Fibroblast of lung (primary cell): Measurements from ENCODE around the gene SEMA5A.

Experiments
- CTCF ChIP-seq, 2 donors: IDR thresholded peaks in 1 of 2; conservative IDR thresholded peaks in 1 of 2; 1 replicate in 1 of 2; 2 replicates in 1 of 2; pipeline ENCODE4 v1.5.1; 2011 to 2012; ENCODE audit warnings: low read length in 2 of 2, control low read depth in 1 of 2, inconsistent platforms in 1 of 2, low read depth in 1 of 2, mild to moderate bottlenecking in 1 of 2
- EZH2 ChIP-seq: IDR thresholded peaks from 2 replicates; pipeline ENCODE4 v1.5.1; 2012; ENCODE audit warnings: low read length, control low read depth, mild to moderate bottlenecking; ENCODE audit errors: missing control alignments

GRCh38 chr5:9477537-9477936, 68.3 kb downstream of the SEMA5A start:
- TF ChIP-seq CTCF (conservative IDR thresholded peaks at IDR 0.05 in 1 of 2, IDR thresholded peaks at IDR 0.05 in 1 of 2; ENCODE audit: low read depth in 1 of 2, low read length in 2 of 2) (no peak), EZH2 (no peak)
